ENCODE results near the gene GRIK5.

The GRIK5 gene

GRCh38 chr19:42075616-42076379, 5.8 kb upstream of the GRIK5 start, which contains the start of gene ZNF574:
Gene ZNF574, plus strand, starts transcription at chr19:42076166. Its CDS starts 2,441 bp downstream, at chr19:42078607.
- peak; percentile 96 for DNase-seq (ENCODE audit: low read depth)

GRCh38 chr19:42075364-42075615, 5.3 kb upstream of the GRIK5 start:
- DNase-seq (ENCODE audit: low read depth), result no peak

- no peak for DNase-seq (ENCODE audit: low read depth)
Observed at GRCh38 chr19:42074513-42075363, 4.7 kb upstream of the GRIK5 start.

GRCh38 chr19:42071247-42071646, 1.2 kb upstream of the GRIK5 start:
- DNase-seq (ENCODE audit: low read depth), result no peak

GRCh38 chr19:42068756-42069571, 1.0 kb downstream of the GRIK5 start:
- DNase-seq (ENCODE audit: low read depth), result no peak

- DNase-seq (ENCODE audit: low read depth), result no peak
Observed at GRCh38 chr19:42068361-42068755, 1.6 kb downstream of the GRIK5 start.

GRCh38 chr19:42067315-42067888, 2.6 kb downstream of the GRIK5 start:
- no peak for DNase-seq (ENCODE audit: low read depth)

GRCh38 chr19:42066075-42066754, 3.8 kb downstream of the GRIK5 start:
- no peak for DNase-seq (ENCODE audit: low read depth)

- no peak for DNase-seq (ENCODE audit: low read depth)
Observed at GRCh38 chr19:42065511-42065910, 4.5 kb downstream of the GRIK5 start.

GRCh38 chr19:42065051-42065450, 5.0 kb downstream of the GRIK5 start:
- no peak for DNase-seq (ENCODE audit: low read depth)

GRCh38 chr19:42064432-42064831, 5.6 kb downstream of the GRIK5 start:
- no peak for DNase-seq (ENCODE audit: low read depth)

- no peak for DNase-seq (ENCODE audit: low read depth)
Observed at GRCh38 chr19:42062381-42062780, 7.6 kb downstream of the GRIK5 start.

- no peak for DNase-seq (ENCODE audit: low read depth)
Observed at GRCh38 chr19:42060117-42060516, 9.9 kb downstream of the GRIK5 start.

- DNase-seq (ENCODE audit: low read depth), result no peak
Observed at GRCh38 chr19:42059196-42059595, 10.8 kb downstream of the GRIK5 start.

GRCh38 chr19:42057846-42058245, 12.2 kb downstream of the GRIK5 start:
- no peak for DNase-seq (ENCODE audit: low read depth)

GRCh38 chr19:42054205-42054604, 15.8 kb downstream of the GRIK5 start:
- no peak for DNase-seq (ENCODE audit: low read depth)

GRCh38 chr19:42053037-42053935, 16.7 kb downstream of the GRIK5 start:
- DNase-seq (ENCODE audit: low read depth), result no peak

GRCh38 chr19:42052241-42052863, 17.7 kb downstream of the GRIK5 start:
- no peak for DNase-seq (ENCODE audit: low read depth)

GRCh38 chr19:42051166-42052115, 18.6 kb downstream of the GRIK5 start:
- DNase-seq (ENCODE audit: low read depth), result no peak

Data from non-pigmented ciliary epithelial cell (primary cell).